ENCODE results near the gene CNTNAP2. TPM values are rescaled to one million over a fixed set of nuclear protein-coding genes. Genes with fewer than 3 reads are reported as not detected.

CNTNAP2 gene
- total RNA-seq, 2 experiments from 2014 or later: 0.14 TPM; not detected in 1

- H3K36me3 Mint-ChIP-seq (ENCODE audit: low read depth): no peaks in the 10 kb centered on the region
- H3K27me3 Mint-ChIP-seq (ENCODE audit: low read depth): no peaks in the 10 kb centered on the region
- peaks cover 4% of the 10 kb centered on the region for H3K9me3 Mint-ChIP-seq
- H3K27ac Mint-ChIP-seq: no peak overlapping the region
- intact Hi-C loops (cut with micrococcal nuclease): no loop called here
- H3K4me3 Mint-ChIP-seq: no peak overlapping the region
- no peaks in the 10 kb centered on the region for H3K4me1 Mint-ChIP-seq (ENCODE audit: low read depth)
- CTCF ChIA-PET: no interaction called here
- DNase-seq: no peak
Observed at GRCh38 chr7:147923841-147924240, 1807.2 kb downstream of the CNTNAP2 start.

GRCh38 chr7:147937428-147937827 is 1820.8 kb downstream of the CNTNAP2 start:
- H3K4me3 Mint-ChIP-seq: no peak overlapping the region

GRCh38 chr7:147941381-147941780 is 1824.8 kb downstream of the CNTNAP2 start:
- Mint-ChIP-seq H3K36me3 (ENCODE audit: low read depth) (no peaks in the 10 kb centered on the region), H3K4me3 (no peak overlapping the region), H3K27me3 (ENCODE audit: low read depth) (no peaks in the 10 kb centered on the region), H3K9me3 (no peaks in the 10 kb centered on the region), H3K4me1 (ENCODE audit: low read depth) (no peaks in the 10 kb centered on the region), H3K27ac (no peak overlapping the region)
- intact Hi-C loops (cut with micrococcal nuclease): no loop called here
- no peak for DNase-seq
- CTCF ChIA-PET: no interaction called here

More at GRCh38 chr7:147937428-147937827, 1820.8 kb downstream of the CNTNAP2 start:
- DNase-seq: no peak
- intact Hi-C loops (cut with micrococcal nuclease): no loop called here
- Mint-ChIP-seq H3K27ac (no peak overlapping the region), H3K27me3 (ENCODE audit: low read depth) (no peaks in the 10 kb centered on the region), H3K36me3 (ENCODE audit: low read depth) (no peaks in the 10 kb centered on the region), H3K9me3 (peaks cover 4% of the 10 kb centered on the region), H3K4me1 (ENCODE audit: low read depth) (no peaks in the 10 kb centered on the region)
- CTCF ChIA-PET: no interaction called here

- Mint-ChIP-seq H3K4me3 (no peak overlapping the region), H3K36me3 (ENCODE audit: low read depth) (no peaks in the 10 kb centered on the region), H3K4me1 (ENCODE audit: low read depth) (no peaks in the 10 kb centered on the region), H3K27ac (no peak overlapping the region), H3K27me3 (ENCODE audit: low read depth) (no peaks in the 10 kb centered on the region), H3K9me3 (no peaks in the 10 kb centered on the region)
- intact Hi-C loops (cut with micrococcal nuclease): no loop called here
- CTCF ChIA-PET: no interaction called here
- DNase-seq: no peak
Observed at GRCh38 chr7:147944321-147944720, 1827.7 kb downstream of the CNTNAP2 start.

GRCh38 chr7:147952918-147953317 is 1836.3 kb downstream of the CNTNAP2 start:
- no peaks in the 10 kb centered on the region for H3K4me1 Mint-ChIP-seq (ENCODE audit: low read depth)
- H3K9me3 Mint-ChIP-seq: peaks cover 3% of the 10 kb centered on the region
- CTCF ChIA-PET: no interaction called here
- no peaks in the 10 kb centered on the region for H3K36me3 Mint-ChIP-seq (ENCODE audit: low read depth)
- H3K4me3 Mint-ChIP-seq: no peak overlapping the region
- H3K27ac Mint-ChIP-seq: no peak overlapping the region
- intact Hi-C loops (cut with micrococcal nuclease): no loop called here
- H3K27me3 Mint-ChIP-seq (ENCODE audit: low read depth): no peaks in the 10 kb centered on the region
- no peak for DNase-seq

- no peaks in the 10 kb centered on the region for H3K27me3 Mint-ChIP-seq (ENCODE audit: low read depth)
- intact Hi-C loops (cut with micrococcal nuclease): no loop called here
- H3K9me3 Mint-ChIP-seq: no peaks in the 10 kb centered on the region
- DNase-seq: no peak
- no peak overlapping the region for H3K4me3 Mint-ChIP-seq
- no peak overlapping the region for H3K27ac Mint-ChIP-seq
- no peaks in the 10 kb centered on the region for H3K4me1 Mint-ChIP-seq (ENCODE audit: low read depth)
- CTCF ChIA-PET: interaction anchor here (0.6 kb wide), 1 partner anchor 1159 kb away, joined by 7 read pairs; no protein-coding TSS in a partner anchor
- no peaks in the 10 kb centered on the region for H3K36me3 Mint-ChIP-seq (ENCODE audit: low read depth)
Observed at GRCh38 chr7:147968046-147968610, 1851.5 kb downstream of the CNTNAP2 start.

GRCh38 chr7:147971606-147972110 is 1855.1 kb downstream of the CNTNAP2 start:
- intact Hi-C loops (cut with micrococcal nuclease): no loop called here
- Mint-ChIP-seq H3K4me1 (ENCODE audit: low read depth) (no peaks in the 10 kb centered on the region), H3K27ac (no peak overlapping the region), H3K27me3 (ENCODE audit: low read depth) (no peaks in the 10 kb centered on the region), H3K36me3 (ENCODE audit: low read depth) (no peaks in the 10 kb centered on the region), H3K9me3 (no peaks in the 10 kb centered on the region), H3K4me3 (no peak overlapping the region)
- CTCF ChIA-PET: no interaction called here
- DNase-seq: no peak

- Mint-ChIP-seq H3K27me3 (ENCODE audit: low read depth) (no peaks in the 10 kb centered on the region), H3K4me3 (no peak overlapping the region), H3K36me3 (ENCODE audit: low read depth) (no peaks in the 10 kb centered on the region), H3K9me3 (no peaks in the 10 kb centered on the region), H3K27ac (no peak overlapping the region), H3K4me1 (ENCODE audit: low read depth) (peaks cover 2% of the 10 kb centered on the region)
- no peak for DNase-seq
- intact Hi-C loops (cut with micrococcal nuclease): no loop called here
- CTCF ChIA-PET: no interaction called here
Observed at GRCh38 chr7:147978201-147978600, 1861.6 kb downstream of the CNTNAP2 start.

- Mint-ChIP-seq H3K27me3 (ENCODE audit: low read depth) (no peaks in the 10 kb centered on the region), H3K27ac (no peak overlapping the region), H3K36me3 (ENCODE audit: low read depth) (no peaks in the 10 kb centered on the region), H3K4me1 (ENCODE audit: low read depth) (peaks cover 2% of the 10 kb centered on the region), H3K4me3 (no peak overlapping the region), H3K9me3 (no peaks in the 10 kb centered on the region)
- CTCF ChIA-PET: no interaction called here
- DNase-seq: no peak
- intact Hi-C loops (cut with micrococcal nuclease): no loop called here
Observed at GRCh38 chr7:147978651-147979050, 1862.0 kb downstream of the CNTNAP2 start.

- DNase-seq: no peak
- Mint-ChIP-seq H3K4me1 (ENCODE audit: low read depth) (peaks cover 2% of the 10 kb centered on the region), H3K36me3 (ENCODE audit: low read depth) (no peaks in the 10 kb centered on the region), H3K27ac (no peak overlapping the region), H3K27me3 (ENCODE audit: low read depth) (no peaks in the 10 kb centered on the region), H3K9me3 (no peaks in the 10 kb centered on the region), H3K4me3 (no peak overlapping the region)
- CTCF ChIA-PET: no interaction called here
- intact Hi-C loops (cut with micrococcal nuclease): no loop called here
Observed at GRCh38 chr7:147980826-147981813, 1864.5 kb downstream of the CNTNAP2 start.

GRCh38 chr7:147982307-147982706 is 1865.7 kb downstream of the CNTNAP2 start:
- Mint-ChIP-seq H3K4me1 (ENCODE audit: low read depth) (peaks cover 2% of the 10 kb centered on the region), H3K9me3 (no peaks in the 10 kb centered on the region), H3K36me3 (ENCODE audit: low read depth) (no peaks in the 10 kb centered on the region), H3K4me3 (no peak overlapping the region), H3K27ac (no peak overlapping the region), H3K27me3 (ENCODE audit: low read depth) (no peaks in the 10 kb centered on the region)
- no peak for DNase-seq
- CTCF ChIA-PET: no interaction called here
- intact Hi-C loops (cut with micrococcal nuclease): no loop called here

GRCh38 chr7:147984265-147984664 is 1867.7 kb downstream of the CNTNAP2 start:
- H3K27ac Mint-ChIP-seq: no peak overlapping the region
- intact Hi-C loops (cut with micrococcal nuclease): no loop called here
- DNase-seq: no peak
- no peaks in the 10 kb centered on the region for H3K36me3 Mint-ChIP-seq (ENCODE audit: low read depth)
- CTCF ChIA-PET: no interaction called here
- peaks cover 2% of the 10 kb centered on the region for H3K4me1 Mint-ChIP-seq (ENCODE audit: low read depth)
- H3K9me3 Mint-ChIP-seq: no peaks in the 10 kb centered on the region
- no peak overlapping the region for H3K4me3 Mint-ChIP-seq
- no peaks in the 10 kb centered on the region for H3K27me3 Mint-ChIP-seq (ENCODE audit: low read depth)

GRCh38 chr7:147990079-147990478 is 1873.5 kb downstream of the CNTNAP2 start:
- Mint-ChIP-seq H3K4me1 (ENCODE audit: low read depth) (no peaks in the 10 kb centered on the region), H3K27ac (no peak overlapping the region), H3K4me3 (no peak overlapping the region), H3K9me3 (no peaks in the 10 kb centered on the region), H3K27me3 (ENCODE audit: low read depth) (no peaks in the 10 kb centered on the region), H3K36me3 (ENCODE audit: low read depth) (no peaks in the 10 kb centered on the region)
- intact Hi-C loops (cut with micrococcal nuclease): no loop called here
- CTCF ChIA-PET: no interaction called here
- no peak for DNase-seq
